HepG2 (cell line): ENCODE data around the gene CREG2. TPM values are rescaled to one million over a fixed set of nuclear protein-coding genes. Genes with fewer than 3 reads are reported as not detected.

Source experiments
- CAMTA2 ChIP-seq: sonication (generic); formaldehyde crosslinking; IDR thresholded peaks from 2 replicates; pipeline ENCODE4 v1.4.0; 2020; ENCODE audit warnings: mild to moderate bottlenecking, missing genetic modification reagents, borderline replicate concordance
- CENPBD1 ChIP-seq: sonication (generic); formaldehyde crosslinking; IDR thresholded peaks from 2 replicates; pipeline ENCODE4 v1.8.0; 2022; ENCODE audit warnings: missing genetic modification reagents, low read depth, mild to moderate bottlenecking, borderline replicate concordance
- DRAP1 ChIP-seq: IDR thresholded peaks from 2 replicates; pipeline ENCODE4 v1.6.1; 2016; ENCODE audit warnings: missing genetic modification reagents, missing compliant biosample characterization
- ELF3 ChIP-seq: IDR thresholded peaks from 2 replicates; pipeline ENCODE4 v1.6.1; 2016; ENCODE audit warnings: missing genetic modification reagents, missing compliant biosample characterization
- HIC2 ChIP-seq: sonication (generic); formaldehyde crosslinking; IDR thresholded peaks from 2 replicates; pipeline ENCODE4 v1.9.0; 2022; ENCODE audit warnings: low read depth, missing genetic modification reagents
- KLF15 ChIP-seq: sonication (generic); formaldehyde crosslinking; IDR thresholded peaks from 2 replicates; pipeline ENCODE4 v1.8.1; 2023; ENCODE audit warnings: borderline replicate concordance, mild to moderate bottlenecking, inconsistent platforms, missing genetic modification reagents, mixed read lengths
- MTERF4 ChIP-seq: sonication (generic); formaldehyde crosslinking; IDR thresholded peaks from 2 replicates; pipeline ENCODE4 v1.8.0; 2023; ENCODE audit warnings: mild to moderate bottlenecking, missing genetic modification reagents
- NCOR1 ChIP-seq: fragments of 200-600 bp; sonication (generic); IDR thresholded peaks from 2 replicates; pipeline ENCODE4 v1.7.0; 2017; ENCODE audit warnings: antibody characterized with exemption, low read length, borderline replicate concordance
- NR3C1 ChIP-seq: sonication (generic); formaldehyde crosslinking; IDR thresholded peaks from 2 replicates; pipeline ENCODE4 v1.4.0; 2020; ENCODE audit warnings: missing genetic modification reagents
- PAF1 ChIP-seq: IDR thresholded peaks from 2 replicates; pipeline ENCODE4 v1.6.1; 2016; ENCODE audit warnings: missing genetic modification reagents, missing compliant biosample characterization
- POLR2AphosphoS2 ChIP-seq: IDR thresholded peaks from 2 replicates; pipeline ENCODE4 v1.6.1; 2011; ENCODE audit warnings: low read depth, low read length, improper control_type of control experiment
- POLR2AphosphoS5 ChIP-seq: IDR thresholded peaks from 2 replicates; pipeline ENCODE4 v1.6.1; 2012; ENCODE audit warnings: low read depth, low read length
- U2AF2 ChIP-seq: fragments of 200-400 bp; formaldehyde crosslinking; IDR thresholded peaks from 2 replicates; pipeline ENCODE4 v1.6.1; 2017; ENCODE audit warnings: low read depth, mild to moderate bottlenecking, low read length
- ZBTB1 ChIP-seq: sonication (generic); formaldehyde crosslinking; IDR thresholded peaks from 2 replicates; pipeline ENCODE4 v1.4.0; 2020; ENCODE audit warnings: missing genetic modification reagents, borderline replicate concordance
- ZBTB33 ChIP-seq: sonication (generic); formaldehyde crosslinking; IDR thresholded peaks from 2 replicates; pipeline ENCODE4 v1.4.0; 2020; ENCODE audit warnings: missing genetic modification reagents
- ZNF7 ChIP-seq: IDR thresholded peaks from 2 replicates; pipeline ENCODE4 v1.6.1; 2016; ENCODE audit warnings: missing biosample characterization, missing genetic modification reagents
- ZNF781 ChIP-seq: sonication (generic); formaldehyde crosslinking; IDR thresholded peaks from 2 replicates; pipeline ENCODE4 v1.5.1; 2020; ENCODE audit warnings: borderline replicate concordance, mild to moderate bottlenecking, missing genetic modification reagents; ENCODE audit errors: not compliant biosample characterization
- ZNF790 ChIP-seq: sonication (generic); formaldehyde crosslinking; IDR thresholded peaks from 2 replicates; pipeline ENCODE4 v1.8.0; 2022; ENCODE audit warnings: missing genetic modification reagents, mild to moderate bottlenecking, borderline replicate concordance
- ZNF841 ChIP-seq: sonication (generic); formaldehyde crosslinking; IDR thresholded peaks from 2 replicates; pipeline ENCODE4 v1.8.1; 2023; ENCODE audit warnings: missing genetic modification reagents, borderline replicate concordance
- ZSCAN30 ChIP-seq: sonication (generic); formaldehyde crosslinking; IDR thresholded peaks from 2 replicates; pipeline ENCODE4 v1.5.0; 2020; ENCODE audit warnings: mild to moderate bottlenecking, missing genetic modification reagents
- ZUFSP ChIP-seq: sonication (generic); formaldehyde crosslinking; IDR thresholded peaks from 2 replicates; pipeline ENCODE4 v1.9.0; 2021; ENCODE audit warnings: missing genetic modification reagents, mild to moderate bottlenecking, borderline replicate concordance
- ZZZ3 ChIP-seq: sonication (generic); formaldehyde crosslinking; IDR thresholded peaks from 2 replicates; pipeline ENCODE4 v1.4.0; 2020; ENCODE audit warnings: missing genetic modification reagents, mild to moderate bottlenecking, borderline replicate concordance
- polyA plus RNA-seq, 8 experiments: library from polyadenylated mRNA; depleted of rRNA in 3 of 8; stranded (reverse) in 7 of 8; unstranded in 1 of 8; fragments of >200 nt; fragmentation: Illumina TruSeq in 4 of 8; extraction: Trizol in 4 of 8; gene quantifications; 2 replicates each; pipeline versions ENCODE4 v1.2.1 to v1.2.3, GENCODE V29; 2011 to 2016; ENCODE audit warnings: low read depth in 4 of 8, missing spikeins in 1 of 8, mixed read lengths in 1 of 8; ENCODE audit not compliant: insufficient read depth in 1 of 8
- total RNA-seq, 5 experiments: library from RNA; depleted of rRNA; stranded (reverse); fragments of >200 nt; fragmentation: Illumina TruSeq; extraction: Trizol; gene quantifications; 2 replicates each; pipeline ENCODE4 v1.2.3, GENCODE V29; 2016; ENCODE audit warnings: low read depth in 1 of 5

The CREG2 gene
- total and polyA plus RNA-seq, 2 of the 13 experiments (the other 11 are each of a cell fraction or from before 2014, with no cell fraction given) = 0.18 to 0.26 TPM

GRCh38 chr2:101332885-101333766, 54.2 kb downstream of the CREG2 start (continued):
- TF ChIP-seq CENPBD1 (CRISPR knock-in tag) = no peak
- TF ChIP-seq POLR2AphosphoS2 = no peak
- TF ChIP-seq NR3C1 (CRISPR knock-in tag) = no peak
- TF ChIP-seq ELF3 (CRISPR knock-in tag) = peak; percentile 70
- TF ChIP-seq ZNF781 (CRISPR knock-in tag) = no peak
- no peak for TF ChIP-seq ZNF7 (CRISPR knock-in tag)
- no peak for TF ChIP-seq ZNF790 (CRISPR knock-in tag)
- TF ChIP-seq ZBTB1 (CRISPR knock-in tag) = no peak
- TF ChIP-seq U2AF2 = no peak
- TF ChIP-seq ZSCAN30 (CRISPR knock-in tag) = no peak
- no peak for TF ChIP-seq KLF15 (CRISPR knock-in tag)
- TF ChIP-seq NCOR1 = peak; percentile 65; the same call in 1 of the 2 replicates
- no peak for TF ChIP-seq POLR2AphosphoS5
- no peak for TF ChIP-seq CAMTA2 (CRISPR knock-in tag)
- TF ChIP-seq MTERF4 = no peak
- TF ChIP-seq ZNF841 = no peak
- no peak for TF ChIP-seq PAF1
- TF ChIP-seq DRAP1 (CRISPR knock-in tag) = peak; percentile 55
- TF ChIP-seq ZBTB33 = no peak
- no peak for TF ChIP-seq HIC2 (CRISPR knock-in tag)
- no peak for TF ChIP-seq ZUFSP (CRISPR knock-in tag)
- TF ChIP-seq ZZZ3 (CRISPR knock-in tag) = no peak
